GM21447 (cell line): ENCODE measurements around the gene MYH2.
"Not testable (repeated sequence)": the region's sequence is repeated elsewhere in the genome, so short reads cannot be mapped to it uniquely, and the experiment has no call there.

ENCODE experiments used
- ATAC-seq: cut with Tn5 transposase; IDR thresholded peaks from one replicate; pipeline ENCODE4 v1.9.1; 2021; ENCODE audit not compliant: unreplicated experiment

Gene MYH2

DNA sequence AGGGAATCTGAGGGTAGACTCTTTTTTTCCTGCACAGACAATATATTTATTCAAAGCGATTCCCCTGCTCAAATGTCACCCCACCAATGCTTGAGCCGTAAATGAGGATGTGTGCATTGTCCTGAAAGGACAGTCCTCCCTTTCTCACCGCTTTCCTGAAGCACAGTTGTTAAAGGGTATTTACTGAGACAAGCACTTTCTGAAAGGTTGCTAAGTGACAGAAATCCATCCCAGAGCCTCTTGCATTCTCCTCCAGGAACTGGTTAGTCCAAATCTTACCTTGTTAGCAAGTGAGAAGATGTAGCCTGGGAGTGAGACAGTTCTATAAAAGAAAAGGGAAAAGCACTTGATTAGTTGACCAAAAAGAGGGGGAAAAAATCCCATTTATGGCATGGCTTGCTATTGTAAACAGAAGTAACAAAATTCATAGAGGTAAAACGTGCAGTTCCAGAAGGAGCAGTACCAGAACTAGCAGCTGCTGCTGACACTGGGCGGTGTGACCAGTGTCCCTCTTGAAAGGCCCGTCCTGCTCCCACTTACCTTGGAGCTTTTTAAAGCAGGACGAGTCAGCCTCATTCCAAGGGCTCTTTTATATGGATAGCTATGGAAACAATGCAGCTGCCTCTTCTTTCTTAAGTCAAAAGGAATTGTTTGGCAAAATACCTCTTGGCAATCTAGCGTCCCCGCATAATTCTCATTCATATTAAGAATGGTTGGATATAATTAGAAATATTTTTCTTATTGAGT, at the start of gene MYH2:
Gene MYH2 (minus strand): TSS at position 563 of the 747 bp plus-strand sequence. CDS start 1,738 bp downstream, outside the sequence.
- no peak for ATAC-seq

- ATAC-seq = no peak
These were observed 49.2 kb upstream of the MYH2 start for GRCh38 chr17:10598621-10599020.

GRCh38 chr17:10589553-10590145, 40.2 kb upstream of the MYH2 start:
- no peak for ATAC-seq

GRCh38 chr17:10585529-10585928, 36.1 kb upstream of the MYH2 start:
- ATAC-seq = no peak

- ATAC-seq = no peak
These were observed 34.4 kb upstream of the MYH2 start for GRCh38 chr17:10583834-10584233.

GRCh38 chr17:10579270-10579669, 29.8 kb upstream of the MYH2 start:
- peak; percentile 70 for ATAC-seq

- no peak for ATAC-seq
These were observed 24.9 kb upstream of the MYH2 start for GRCh38 chr17:10574324-10574723.

- ATAC-seq = no peak
These were observed 14.7 kb upstream of the MYH2 start for GRCh38 chr17:10563991-10564660.

DNA sequence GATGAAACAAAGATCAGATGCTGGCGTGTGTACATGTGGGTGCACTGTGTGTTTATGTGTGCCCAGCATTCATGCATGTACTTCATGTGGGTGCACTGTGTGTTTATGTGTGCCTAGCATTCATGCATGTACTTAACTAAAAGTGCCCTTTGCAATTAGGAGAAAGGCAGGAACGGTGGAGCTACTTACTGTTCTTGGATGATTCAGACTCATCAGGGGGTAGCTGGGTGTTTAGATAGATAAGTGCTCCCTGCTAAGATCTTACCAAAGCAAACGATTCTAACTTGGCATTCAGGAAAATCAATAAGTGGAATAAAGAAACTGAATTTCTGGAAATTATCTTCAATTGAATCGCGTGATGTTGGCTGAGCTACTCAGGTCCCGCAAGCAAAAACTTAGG, 8.6 kb upstream of the MYH2 start:
- no peak for ATAC-seq

- no peak for ATAC-seq
These were observed 8.0 kb upstream of the MYH2 start for GRCh38 chr17:10557422-10557821.

DNA sequence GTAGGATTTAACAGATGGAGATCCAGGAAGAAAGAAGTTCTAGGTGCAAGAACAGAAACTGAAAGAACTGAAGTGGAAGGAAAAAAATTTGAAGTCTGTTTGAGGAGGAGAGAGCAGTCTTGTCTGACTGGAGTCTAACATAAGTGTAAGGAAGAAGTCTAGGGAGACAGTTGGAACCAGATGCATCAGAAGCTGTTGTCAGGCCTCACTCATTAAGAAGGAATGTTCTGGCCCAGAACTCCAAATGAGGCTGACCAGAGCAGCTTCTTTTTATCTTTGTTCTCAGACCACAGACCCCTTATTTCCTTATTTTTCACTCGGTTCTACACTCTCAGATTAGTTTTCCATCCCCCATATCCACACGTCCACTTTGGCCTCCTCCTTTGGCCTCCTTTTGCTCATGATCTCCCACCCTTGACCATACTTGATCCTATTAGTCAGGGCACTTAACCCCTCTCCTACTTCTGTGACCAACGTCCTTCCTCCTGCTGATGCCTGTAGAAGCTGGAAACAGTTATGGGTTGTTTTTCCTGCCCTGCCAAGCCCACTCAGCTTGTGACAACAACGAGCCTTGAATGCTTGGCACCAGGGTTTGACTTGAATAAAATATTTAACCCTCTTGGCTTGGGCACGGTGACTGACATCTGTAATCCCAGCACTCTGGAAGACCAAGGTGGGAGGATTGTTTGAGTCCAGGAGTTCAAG, 7.0 kb upstream of the MYH2 start:
- no peak for ATAC-seq

GRCh38 chr17:10550014-10550413, 556 bp upstream of the MYH2 start:
- ATAC-seq = no peak

GRCh38 chr17:10547351-10547750, 2.1 kb downstream of the MYH2 start:
- no peak for ATAC-seq

DNA sequence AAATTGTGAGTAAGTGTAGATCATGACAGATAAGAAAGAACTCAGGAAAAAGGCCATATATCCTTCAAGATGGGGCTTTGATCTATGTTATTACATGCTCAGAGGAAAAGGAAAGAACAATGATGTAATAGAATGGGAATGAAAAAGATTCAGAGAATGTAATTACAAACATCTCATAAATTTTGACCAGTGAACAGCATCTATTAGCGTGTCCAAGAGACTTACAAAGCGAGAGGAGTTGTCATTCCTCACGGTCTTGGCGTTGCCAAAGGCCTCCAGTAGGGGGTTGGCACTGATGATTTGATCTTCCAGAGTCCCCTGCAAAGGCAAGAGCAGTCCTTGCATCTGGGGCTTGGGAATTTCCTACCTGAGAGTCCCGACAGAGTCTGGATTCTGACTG, 6.0 kb downstream of the MYH2 start:
- not testable (repeated sequence) for ATAC-seq

GRCh38 chr17:10541179-10541578, 8.3 kb downstream of the MYH2 start:
- not testable (repeated sequence) for ATAC-seq

DNA sequence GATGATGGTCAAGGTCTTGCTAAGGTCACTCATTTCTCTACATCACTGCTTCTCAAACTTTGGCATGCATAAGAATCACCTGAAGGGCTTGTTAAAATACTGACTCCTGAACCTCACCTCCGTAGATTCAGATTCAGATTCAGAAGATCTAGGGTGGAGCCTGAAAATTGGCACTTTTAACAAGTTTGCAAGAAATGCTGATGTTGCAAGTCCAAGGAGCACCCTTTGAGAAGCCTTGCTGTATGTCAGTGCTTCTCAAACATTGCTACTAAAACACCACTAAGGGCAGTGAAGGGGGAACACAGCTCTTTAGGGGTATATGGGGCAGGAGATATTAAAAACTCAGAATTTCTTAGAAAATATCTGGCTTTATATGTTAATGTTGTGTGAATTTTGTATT, 17.4 kb downstream of the MYH2 start:
- ATAC-seq = no peak

- ATAC-seq = no peak
These were observed 22.0 kb downstream of the MYH2 start for GRCh38 chr17:10527419-10527818.

GRCh38 chr17:10526517-10526916, 22.9 kb downstream of the MYH2 start:
- ATAC-seq = no peak

DNA sequence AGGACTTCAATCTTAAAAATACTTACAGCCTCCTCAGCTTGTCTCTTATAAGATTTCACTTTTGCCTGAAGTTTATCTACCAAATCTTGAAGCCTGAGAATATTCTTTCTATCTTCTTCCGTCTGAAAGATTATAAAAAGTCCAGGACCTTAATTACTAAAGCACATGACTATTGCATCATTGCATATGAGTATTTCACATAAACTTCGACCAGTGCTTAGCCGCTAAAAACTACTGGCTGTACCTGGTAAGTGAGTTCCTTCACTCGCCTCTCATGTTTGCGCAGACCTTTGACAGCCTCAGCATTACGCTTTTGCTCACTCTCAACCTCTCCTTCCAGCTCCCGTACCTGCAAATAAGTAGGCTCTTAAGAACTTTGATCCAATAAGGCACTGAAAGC, 26.4 kb downstream of the MYH2 start:
- no peak for ATAC-seq

- no peak for ATAC-seq
These were observed 27.5 kb downstream of the MYH2 start for GRCh38 chr17:10521949-10522348.

GRCh38 chr17:10518271-10519037, 31.0 kb downstream of the MYH2 start, which contains the start of gene MYH1:
TSS of gene MYH1 (minus strand) at chr17:10518542. CDS start at chr17:10516642, 1,900 bp downstream.
- no peak for ATAC-seq
